Prostate gland (tissue), 2 donors: ENCODE results near the gene DLEC1.

Source experiments
- POLR2A ChIP-seq: fragments of 450-650 bp; IDR thresholded peaks from one replicate; pipeline ENCODE4 v1.6.1; 2016; ENCODE audit warnings: antibody characterized with exemption, mild to moderate bottlenecking
- TF ChIP-seq, protein P1 (sequence below), 4 experiments: fragments of 200-600 bp in 2 of 4; fragments of 450-650 bp in 2 of 4; sonication (generic) in 2 of 4; IDR thresholded peaks; 1 replicate in 3 of 4; 2 replicates in 1 of 4; pipeline ENCODE4 v1.5.1; 2016 to 2019; ENCODE audit warnings: antibody characterized with exemption in 4 of 4, mild to moderate bottlenecking in 2 of 4, moderate library complexity in 2 of 4

- TF ChIP-seq, protein P1, sequence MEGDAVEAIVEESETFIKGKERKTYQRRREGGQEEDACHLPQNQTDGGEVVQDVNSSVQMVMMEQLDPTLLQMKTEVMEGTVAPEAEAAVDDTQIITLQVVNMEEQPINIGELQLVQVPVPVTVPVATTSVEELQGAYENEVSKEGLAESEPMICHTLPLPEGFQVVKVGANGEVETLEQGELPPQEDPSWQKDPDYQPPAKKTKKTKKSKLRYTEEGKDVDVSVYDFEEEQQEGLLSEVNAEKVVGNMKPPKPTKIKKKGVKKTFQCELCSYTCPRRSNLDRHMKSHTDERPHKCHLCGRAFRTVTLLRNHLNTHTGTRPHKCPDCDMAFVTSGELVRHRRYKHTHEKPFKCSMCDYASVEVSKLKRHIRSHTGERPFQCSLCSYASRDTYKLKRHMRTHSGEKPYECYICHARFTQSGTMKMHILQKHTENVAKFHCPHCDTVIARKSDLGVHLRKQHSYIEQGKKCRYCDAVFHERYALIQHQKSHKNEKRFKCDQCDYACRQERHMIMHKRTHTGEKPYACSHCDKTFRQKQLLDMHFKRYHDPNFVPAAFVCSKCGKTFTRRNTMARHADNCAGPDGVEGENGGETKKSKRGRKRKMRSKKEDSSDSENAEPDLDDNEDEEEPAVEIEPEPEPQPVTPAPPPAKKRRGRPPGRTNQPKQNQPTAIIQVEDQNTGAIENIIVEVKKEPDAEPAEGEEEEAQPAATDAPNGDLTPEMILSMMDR (IDR thresholded peaks at IDR 0.05), result no peak
- TF ChIP-seq POLR2A, result no peak
Measured at GRCh38 chr3:38119821-38120692, 81.0 kb downstream of the DLEC1 start.
